HepG2 (cell line): ENCODE results near the gene SMIM41. TPM values are rescaled to one million over a fixed set of nuclear protein-coding genes. Genes with fewer than 3 reads are reported as not detected.

ENCODE experiments used
- AFF4 ChIP-seq: sonication (generic); formaldehyde crosslinking; IDR thresholded peaks from 2 replicates; pipeline ENCODE4 v1.4.0; 2020; ENCODE audit warnings: missing genetic modification reagents
- ARHGAP35 ChIP-seq: sonication (generic); formaldehyde crosslinking; IDR thresholded peaks from 2 replicates; pipeline ENCODE4 v1.9.0; 2022; ENCODE audit warnings: mild to moderate bottlenecking, inconsistent platforms, moderate library complexity, missing genetic modification reagents, borderline replicate concordance
- ATF7 ChIP-seq, 2 experiments: fragments of 450-650 bp in 1 of 2; sonication (generic) in 1 of 2; formaldehyde crosslinking in 1 of 2; IDR thresholded peaks; 2 replicates each; pipeline versions ENCODE4 v1.4.0 to v1.6.1; 2016 to 2020; ENCODE audit warnings: antibody characterized with exemption in 1 of 2, mild to moderate bottlenecking in 1 of 2, missing genetic modification reagents in 1 of 2
- ELF4 ChIP-seq: sonication (generic); formaldehyde crosslinking; IDR thresholded peaks from 2 replicates; pipeline ENCODE4 v1.5.0; 2020; ENCODE audit warnings: missing genetic modification reagents, mild to moderate bottlenecking, moderate library complexity, borderline replicate concordance
- ERF ChIP-seq: IDR thresholded peaks from 2 replicates; pipeline ENCODE4 v1.6.1; 2018; ENCODE audit warnings: missing biosample characterization, missing genetic modification reagents
- FOSL1 ChIP-seq: sonication (generic); formaldehyde crosslinking; IDR thresholded peaks from 2 replicates; pipeline ENCODE4 v1.9.0; 2021; ENCODE audit warnings: missing genetic modification reagents, borderline replicate concordance
- PRDM10 ChIP-seq: sonication (generic); formaldehyde crosslinking; IDR thresholded peaks from 2 replicates; pipeline ENCODE4 v1.4.0; 2020; ENCODE audit warnings: low read depth, missing genetic modification reagents
- RBM22 ChIP-seq: fragments of 200-400 bp; formaldehyde crosslinking; optimal IDR thresholded peaks from 2 replicates; pipeline ENCODE3; 2017; ENCODE audit warnings: mild to moderate bottlenecking, low read length, moderate library complexity
- XBP1 ChIP-seq: sonication (generic); formaldehyde crosslinking; IDR thresholded peaks from 2 replicates; pipeline ENCODE4 v1.5.0; 2020; ENCODE audit warnings: missing genetic modification reagents
- YY1 ChIP-seq: IDR thresholded peaks from 2 replicates; pipeline ENCODE4 v1.6.1; 2011; ENCODE audit warnings: low read length, low read depth, moderate library complexity, mild to moderate bottlenecking; ENCODE audit not compliant: insufficient read depth, insufficient replicate concordance
- ZNF124 ChIP-seq: sonication (generic); formaldehyde crosslinking; IDR thresholded peaks from 2 replicates; pipeline ENCODE4 v1.4.0; 2020; ENCODE audit warnings: missing genetic modification reagents
- ZNF260 ChIP-seq: sonication (generic); formaldehyde crosslinking; IDR thresholded peaks from 2 replicates; pipeline ENCODE4 v1.4.0; 2020; ENCODE audit warnings: missing genetic modification reagents, low read depth, mild to moderate bottlenecking, borderline replicate concordance
- ZNF564 ChIP-seq: sonication (generic); formaldehyde crosslinking; IDR thresholded peaks from 2 replicates; pipeline ENCODE4 v1.8.1; 2023; ENCODE audit warnings: mild to moderate bottlenecking, missing genetic modification reagents
- polyA plus RNA-seq, 8 experiments: library from polyadenylated mRNA; depleted of rRNA in 3 of 8; stranded (reverse) in 7 of 8; unstranded in 1 of 8; fragments of >200 nt; fragmentation: Illumina TruSeq in 4 of 8; extraction: Trizol in 4 of 8; gene quantifications; 2 replicates each; pipeline versions ENCODE4 v1.2.1 to v1.2.3, GENCODE V29; 2011 to 2016; ENCODE audit warnings: low read depth in 4 of 8, missing spikeins in 1 of 8, mixed read lengths in 1 of 8; ENCODE audit not compliant: insufficient read depth in 1 of 8
- total RNA-seq, 5 experiments: library from RNA; depleted of rRNA; stranded (reverse); fragments of >200 nt; fragmentation: Illumina TruSeq; extraction: Trizol; gene quantifications; 2 replicates each; pipeline ENCODE4 v1.2.3, GENCODE V29; 2016; ENCODE audit warnings: low read depth in 1 of 5
- TF ChIP-seq, protein P1 (sequence below): sonication (generic); formaldehyde crosslinking; IDR thresholded peaks from 2 replicates; pipeline ENCODE4 v1.5.0; 2020; ENCODE audit warnings: mild to moderate bottlenecking, missing genetic modification reagents
- TF ChIP-seq, protein P2 (sequence below): sonication (generic); formaldehyde crosslinking; IDR thresholded peaks from 2 replicates; pipeline ENCODE4 v1.8.0; 2022; ENCODE audit warnings: low read depth, missing genetic modification reagents

The SMIM41 gene
- total and polyA plus RNA-seq, 2 of the 13 experiments (the other 11 are each of a cell fraction or from before 2014, with no cell fraction given), result not detected

- TF ChIP-seq PRDM10 (CRISPR knock-in tag) (no peak), ERF (CRISPR knock-in tag) (no peak), ATF7 (IDR thresholded peaks at IDR 0.05) (no peak), ATF7 (CRISPR knock-in tag; IDR thresholded peaks at IDR 0.05) (no peak; the same call in 1 of the 2 replicates), ARHGAP35 (CRISPR knock-in tag) (no peak), AFF4 (CRISPR knock-in tag) (no peak), ZNF124 (no peak), ZNF260 (CRISPR knock-in tag) (no peak), FOSL1 (CRISPR knock-in tag) (no peak), ELF4 (CRISPR knock-in tag) (no peak), RBM22 (no peak), ZNF564 (CRISPR knock-in tag) (peak; percentile 31; the same call in 1 of the 2 replicates), XBP1 (CRISPR knock-in tag) (no peak), YY1 (peak; percentile 21)
- TF ChIP-seq, protein P1, sequence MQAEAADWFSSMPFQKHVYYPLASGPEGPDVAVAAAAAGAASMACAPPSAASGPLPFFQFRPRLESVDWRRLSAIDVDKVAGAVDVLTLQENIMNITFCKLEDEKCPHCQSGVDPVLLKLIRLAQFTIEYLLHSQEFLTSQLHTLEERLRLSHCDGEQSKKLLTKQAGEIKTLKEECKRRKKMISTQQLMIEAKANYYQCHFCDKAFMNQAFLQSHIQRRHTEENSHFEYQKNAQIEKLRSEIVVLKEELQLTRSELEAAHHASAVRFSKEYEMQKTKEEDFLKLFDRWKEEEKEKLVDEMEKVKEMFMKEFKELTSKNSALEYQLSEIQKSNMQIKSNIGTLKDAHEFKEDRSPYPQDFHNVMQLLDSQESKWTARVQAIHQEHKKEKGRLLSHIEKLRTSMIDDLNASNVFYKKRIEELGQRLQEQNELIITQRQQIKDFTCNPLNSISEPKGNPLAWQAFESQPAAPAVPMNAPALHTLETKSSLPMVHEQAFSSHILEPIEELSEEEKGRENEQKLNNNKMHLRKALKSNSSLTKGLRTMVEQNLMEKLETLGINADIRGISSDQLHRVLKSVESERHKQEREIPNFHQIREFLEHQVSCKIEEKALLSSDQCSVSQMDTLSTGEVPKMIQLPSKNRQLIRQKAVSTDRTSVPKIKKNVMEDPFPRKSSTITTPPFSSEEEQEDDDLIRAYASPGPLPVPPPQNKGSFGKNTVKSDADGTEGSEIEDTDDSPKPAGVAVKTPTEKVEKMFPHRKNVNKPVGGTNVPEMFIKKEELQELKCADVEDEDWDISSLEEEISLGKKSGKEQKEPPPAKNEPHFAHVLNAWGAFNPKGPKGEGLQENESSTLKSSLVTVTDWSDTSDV (CRISPR knock-in tag), result no peak
- TF ChIP-seq, protein P2, sequence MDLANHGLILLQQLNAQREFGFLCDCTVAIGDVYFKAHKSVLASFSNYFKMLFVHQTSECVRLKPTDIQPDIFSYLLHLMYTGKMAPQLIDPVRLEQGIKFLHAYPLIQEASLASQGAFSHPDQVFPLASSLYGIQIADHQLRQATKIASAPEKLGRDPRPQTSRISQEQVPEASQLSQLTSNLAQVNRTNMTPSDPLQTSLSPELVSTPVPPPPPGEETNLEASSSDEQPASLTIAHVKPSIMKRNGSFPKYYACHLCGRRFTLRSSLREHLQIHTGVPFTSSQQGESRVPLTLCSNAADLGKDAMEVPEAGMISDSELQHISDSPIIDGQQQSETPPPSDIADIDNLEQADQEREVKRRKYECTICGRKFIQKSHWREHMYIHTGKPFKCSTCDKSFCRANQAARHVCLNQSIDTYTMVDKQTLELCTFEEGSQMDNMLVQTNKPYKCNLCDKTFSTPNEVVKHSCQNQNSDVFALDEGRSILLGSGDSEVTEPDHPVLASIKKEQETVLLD, result no peak
Observed at GRCh38 chr12:52119398-52120254, 40.1 kb downstream of the SMIM41 start (continued).
